ENCODE measurements around the gene CADPS2.

Gene CADPS2

GRCh38 chr7:122743211-122743610 lies 143.0 kb downstream of the CADPS2 start:
- H3K4me2 ChIP-seq (ENCODE audit: low read depth, low read length, poor library complexity, severe bottlenecking) = no peak overlapping the region
- no peaks in the 10 kb centered on the region for H3K79me2 ChIP-seq (ENCODE audit: insufficient read depth, low read length)
- no peaks in the 10 kb centered on the region for H3K9me2 ChIP-seq (replicated peaks; ENCODE audit: insufficient read depth, low read length)
- no peak for TF ChIP-seq EZH2phosphoT487 (conservative IDR thresholded peaks at IDR 0.05; ENCODE audit: low read length)
- TF ChIP-seq CTCF (IDR thresholded peaks at IDR 0.05; ENCODE audit: insufficient read depth, low read length, poor library complexity, severe bottlenecking) = no peak
- no peak overlapping the region for H3K27ac ChIP-seq (ENCODE audit: low read depth, low read length)
- H2AFZ ChIP-seq (ENCODE audit: low read depth, low read length, severe bottlenecking) = no peak overlapping the region
- H3K27me3 ChIP-seq (ENCODE audit: low read length) = no peaks in the 10 kb centered on the region
- H3K9me3 ChIP-seq (ENCODE audit: insufficient read depth, low read length) = no peaks in the 10 kb centered on the region
- no peak overlapping the region for H3K4me3 ChIP-seq (ENCODE audit: insufficient read depth, low read length, poor library complexity, severe bottlenecking)
- H3K36me3 ChIP-seq (ENCODE audit: low read length) = no peaks in the 10 kb centered on the region
- no peaks in the 10 kb centered on the region for H4K20me1 ChIP-seq (ENCODE audit: low read depth, low read length)
- no peaks in the 10 kb centered on the region for H3F3A ChIP-seq (ENCODE audit: insufficient read depth)
- no peak overlapping the region for H3K9ac ChIP-seq (ENCODE audit: low read length)

- Histone ChIP-seq H4K20me1 (ENCODE audit: low read depth, low read length) (no peaks in the 10 kb centered on the region), H3F3A (ENCODE audit: insufficient read depth) (no peaks in the 10 kb centered on the region), H3K9ac (ENCODE audit: low read length) (no peak overlapping the region), H3K9me2 (replicated peaks; ENCODE audit: insufficient read depth, low read length) (no peaks in the 10 kb centered on the region), H3K36me3 (ENCODE audit: low read length) (no peaks in the 10 kb centered on the region), H2AFZ (ENCODE audit: low read depth, low read length, severe bottlenecking) (no peak overlapping the region), H3K79me2 (ENCODE audit: insufficient read depth, low read length) (no peaks in the 10 kb centered on the region), H3K4me2 (ENCODE audit: low read depth, low read length, poor library complexity, severe bottlenecking) (no peak overlapping the region), H3K4me3 (ENCODE audit: insufficient read depth, low read length, poor library complexity, severe bottlenecking) (no peak overlapping the region), H3K9me3 (ENCODE audit: insufficient read depth, low read length) (no peaks in the 10 kb centered on the region), H3K27me3 (ENCODE audit: low read length) (no peaks in the 10 kb centered on the region), H3K27ac (ENCODE audit: low read depth, low read length) (no peak overlapping the region)
- no peak for TF ChIP-seq CTCF (IDR thresholded peaks at IDR 0.05; ENCODE audit: insufficient read depth, low read length, poor library complexity, severe bottlenecking)
- TF ChIP-seq EZH2phosphoT487 (conservative IDR thresholded peaks at IDR 0.05; ENCODE audit: low read length) = no peak
Measured at GRCh38 chr7:122738947-122739346, 147.3 kb downstream of the CADPS2 start.

- H3K9ac ChIP-seq (ENCODE audit: low read length) = no peak overlapping the region
- H3K4me2 ChIP-seq (ENCODE audit: low read depth, low read length, poor library complexity, severe bottlenecking) = no peak overlapping the region
- no peaks in the 10 kb centered on the region for H3K9me3 ChIP-seq (ENCODE audit: insufficient read depth, low read length)
- no peaks in the 10 kb centered on the region for H3K9me2 ChIP-seq (replicated peaks; ENCODE audit: insufficient read depth, low read length)
- H3K27ac ChIP-seq (ENCODE audit: low read depth, low read length) = no peak overlapping the region
- no peaks in the 10 kb centered on the region for H3F3A ChIP-seq (ENCODE audit: insufficient read depth)
- no peak overlapping the region for H3K4me3 ChIP-seq (ENCODE audit: insufficient read depth, low read length, poor library complexity, severe bottlenecking)
- H2AFZ ChIP-seq (ENCODE audit: low read depth, low read length, severe bottlenecking) = no peak overlapping the region
- no peaks in the 10 kb centered on the region for H3K36me3 ChIP-seq (ENCODE audit: low read length)
- no peaks in the 10 kb centered on the region for H3K27me3 ChIP-seq (ENCODE audit: low read length)
- H3K79me2 ChIP-seq (ENCODE audit: insufficient read depth, low read length) = no peaks in the 10 kb centered on the region
- TF ChIP-seq CTCF (IDR thresholded peaks at IDR 0.05; ENCODE audit: insufficient read depth, low read length, poor library complexity, severe bottlenecking) (no peak), EZH2phosphoT487 (conservative IDR thresholded peaks at IDR 0.05; ENCODE audit: low read length) (no peak)
- no peaks in the 10 kb centered on the region for H4K20me1 ChIP-seq (ENCODE audit: low read depth, low read length)
Measured at GRCh38 chr7:122736183-122736582, 150.1 kb downstream of the CADPS2 start.
